ENCODE data around the gene POLA1.

POLA1 gene

GRCh38 chrX:25026576-25026975 lies 332.9 kb downstream of the POLA1 start:
- Mint-ChIP-seq H3K9me3 (no peaks in the 10 kb centered on the region), H3K36me3 (ENCODE audit: low read depth) (no peaks in the 10 kb centered on the region), H3K27ac (no peak overlapping the region), H3K27me3 (ENCODE audit: low read depth) (peaks cover 42% of the 10 kb centered on the region), H3K4me1 (ENCODE audit: low read depth) (peaks cover 6% of the 10 kb centered on the region), H3K4me3 (no peak overlapping the region)

- peaks cover 2% of the 10 kb centered on the region for H3K4me1 Mint-ChIP-seq (ENCODE audit: low read depth)
- H3K27me3 Mint-ChIP-seq (ENCODE audit: low read depth) = peaks cover 24% of the 10 kb centered on the region
- no peak overlapping the region for H3K27ac Mint-ChIP-seq
- H3K4me3 Mint-ChIP-seq = no peak overlapping the region
- H3K36me3 Mint-ChIP-seq (ENCODE audit: low read depth) = no peaks in the 10 kb centered on the region
- H3K9me3 Mint-ChIP-seq = no peaks in the 10 kb centered on the region
These were observed 335.0 kb downstream of the POLA1 start for GRCh38 chrX:25028726-25029125.

GRCh38 chrX:25029288-25029825 lies 335.6 kb downstream of the POLA1 start:
- no peaks in the 10 kb centered on the region for H3K9me3 Mint-ChIP-seq
- H3K27me3 Mint-ChIP-seq (ENCODE audit: low read depth) = peaks cover 18% of the 10 kb centered on the region
- H3K4me1 Mint-ChIP-seq (ENCODE audit: low read depth) = no peaks in the 10 kb centered on the region
- H3K36me3 Mint-ChIP-seq (ENCODE audit: low read depth) = no peaks in the 10 kb centered on the region
- H3K4me3 Mint-ChIP-seq = no peak overlapping the region
- H3K27ac Mint-ChIP-seq = no peak overlapping the region

GRCh38 chrX:25034889-25035288 lies 341.2 kb downstream of the POLA1 start:
- H3K27me3 Mint-ChIP-seq (ENCODE audit: low read depth) = peaks cover 4% of the 10 kb centered on the region
- no peak overlapping the region for H3K27ac Mint-ChIP-seq
- no peaks in the 10 kb centered on the region for H3K4me1 Mint-ChIP-seq (ENCODE audit: low read depth)
- no peaks in the 10 kb centered on the region for H3K9me3 Mint-ChIP-seq
- no peak overlapping the region for H3K4me3 Mint-ChIP-seq
- no peaks in the 10 kb centered on the region for H3K36me3 Mint-ChIP-seq (ENCODE audit: low read depth)

GRCh38 chrX:25039036-25039435 lies 345.3 kb downstream of the POLA1 start:
- Mint-ChIP-seq H3K36me3 (ENCODE audit: low read depth) (no peaks in the 10 kb centered on the region), H3K4me1 (ENCODE audit: low read depth) (no peaks in the 10 kb centered on the region), H3K9me3 (no peaks in the 10 kb centered on the region), H3K27ac (no peak overlapping the region), H3K4me3 (no peak overlapping the region), H3K27me3 (ENCODE audit: low read depth) (peaks cover 4% of the 10 kb centered on the region)

DNA sequence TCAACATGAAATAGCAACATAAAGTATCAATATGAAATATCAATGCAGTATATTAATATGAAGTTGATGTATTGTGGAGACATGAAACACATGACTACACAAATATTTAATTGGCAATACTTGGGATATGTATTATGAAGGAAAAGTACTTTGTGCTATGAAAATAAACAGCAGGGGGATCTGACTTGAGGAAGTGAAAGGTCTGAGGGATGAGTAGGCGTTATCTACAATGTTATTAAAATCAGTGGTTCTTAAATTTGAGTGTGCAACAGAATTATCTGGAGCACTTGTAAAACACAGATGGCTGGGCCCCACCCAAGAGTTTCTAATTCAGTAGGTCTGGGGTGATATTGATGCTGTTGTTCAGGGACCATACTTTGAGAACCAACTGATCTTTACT lies 349.5 kb downstream of the POLA1 start:
- Mint-ChIP-seq H3K4me1 (ENCODE audit: low read depth) (no peaks in the 10 kb centered on the region), H3K27me3 (ENCODE audit: low read depth) (peaks cover 7% of the 10 kb centered on the region), H3K9me3 (no peaks in the 10 kb centered on the region), H3K36me3 (ENCODE audit: low read depth) (no peaks in the 10 kb centered on the region), H3K4me3 (no peak overlapping the region), H3K27ac (no peak overlapping the region)
